Natural killer cell (primary cell): ENCODE measurements around the gene ANKRD13D. TPM values are rescaled to one million over a fixed set of nuclear protein-coding genes. Genes with fewer than 3 reads are reported as not detected.
A peak's percentile ranks its signal among the peaks of the same experiment; 100 is the strongest.

Experiments used
- ATAC-seq, 3 donors: fragments of 150-1000 bp in 2 of 3; fragments of 200-7000 bp in 1 of 3; cut with Tn5 transposase; 1 replicate in 1 of 3; 2 replicates in 2 of 3; pipeline ENCODE4 v1.10.0; 2021; ENCODE audit warnings: mild to moderate bottlenecking in 2 of 3, moderate library complexity in 2 of 3
- DNase-seq, 2 donors: peaks; one replicate each; pipeline versions ENCODE4 v3.0.0 to v3.0.0-alpha.2; 2013 to 2021; ENCODE audit warnings: mixed read lengths in 1 of 2
- H3K27ac ChIP-seq: one replicate; pipeline ENCODE4 v1.5.1; 2013; ENCODE audit warnings: mild to moderate bottlenecking, low read length
- H3K27me3 ChIP-seq: one replicate; pipeline ENCODE4 v1.6.1; 2013; ENCODE audit warnings: low read length; ENCODE audit not compliant: control insufficient read depth, insufficient read depth
- H3K36me3 ChIP-seq: one replicate; pipeline ENCODE4 v1.6.1; 2013; ENCODE audit warnings: low read length; ENCODE audit not compliant: control insufficient read depth, insufficient read depth
- H3K4me1 ChIP-seq: one replicate; pipeline ENCODE4 v1.6.1; 2013; ENCODE audit warnings: low read length; ENCODE audit not compliant: control insufficient read depth, insufficient read depth
- H3K4me3 ChIP-seq: one replicate; pipeline ENCODE4 v1.5.1; 2013; ENCODE audit warnings: low read length
- H3K9me3 ChIP-seq: one replicate; pipeline ENCODE4 v1.6.1; 2013; ENCODE audit warnings: low read length; ENCODE audit not compliant: control insufficient read depth, insufficient read depth
- H3K27ac Mint-ChIP-seq, 2 donors: one replicate each; pipeline ENCODE4 v1.8.0; 2022; ENCODE audit warnings: mild to moderate bottlenecking in 2 of 2, mixed read lengths in 2 of 2, moderate library complexity in 1 of 2
- H3K27me3 Mint-ChIP-seq, 2 donors: one replicate each; pipeline ENCODE4 v1.8.0; 2022; ENCODE audit warnings: low read depth in 2 of 2, mixed read lengths in 2 of 2
- H3K36me3 Mint-ChIP-seq: one replicate; pipeline ENCODE4 v1.8.0; 2022; ENCODE audit warnings: mixed read lengths
- H3K4me1 Mint-ChIP-seq, 2 donors: one replicate each; pipeline ENCODE4 v1.8.0; 2022; ENCODE audit warnings: mixed read lengths in 2 of 2
- H3K4me3 Mint-ChIP-seq: one replicate; pipeline ENCODE4 v1.8.0; 2022; ENCODE audit warnings: mild to moderate bottlenecking, moderate library complexity, mixed read lengths
- H3K9me3 Mint-ChIP-seq, 2 donors: one replicate each; pipeline ENCODE4 v1.8.0; 2022; ENCODE audit warnings: mixed read lengths in 2 of 2
- CTCF ChIP-seq: fragments of 200-600 bp; IDR thresholded peaks from one replicate; pipeline ENCODE4 v1.8.0; 2022; ENCODE audit warnings: antibody characterized with exemption
- WGBS: methylation state at CpG from one replicate; pipeline ENCODE4 v1.1.7; 2013; ENCODE audit warnings: missing lambda C conversion rate; ENCODE audit not compliant: insufficient coverage; 5-methylcytosine and 5-hydroxymethylcytosine counted together
- intact Hi-C: fragments of 100-400 bp; cut with micrococcal nuclease; formaldehyde crosslinking; loops from one replicate; pipeline ENCODE4 v1.14.2; 2022
- total RNA-seq, 4 donors: library from RNA; stranded (reverse); fragments of 120-200 nt in 1 of 4; gene quantifications; one replicate each; pipeline versions ENCODE4 v1.2.3 to v1.2.4, GENCODE V29; 2013 to 2022

Gene ANKRD13D
- total RNA-seq, 3 donors from 2014 or later (not counting 1 experiment from before 2014, with no cell fraction given): 212 to 316 (median 231) TPM

- Histone ChIP-seq H3K27me3 (no peaks in the 10 kb centered on the region), H3K9me3 (no peaks in the 10 kb centered on the region), H3K4me1 (peaks cover 23% of the 10 kb centered on the region), H3K4me3 (no peak overlapping the region), H3K36me3 (peaks cover 15% of the 10 kb centered on the region), H3K27ac (no peak overlapping the region)
- DNase-seq: no peak
- Mint-ChIP-seq H3K27me3 (no peaks in the 10 kb centered on the region), H3K9me3 (no peaks in the 10 kb centered on the region), H3K36me3 (no peaks in the 10 kb centered on the region), H3K4me1 (peaks cover 13 to 20% of the 10 kb centered on the region in 2 donors), H3K4me3 (no peak overlapping the region), H3K27ac (no peak overlapping the region)
- 95% methylated on average over 18 of the region's 18 CpGs for WGBS
- intact Hi-C loops: no loop called here
- no peak for ATAC-seq
- no peak for TF ChIP-seq CTCF
These were observed 22.0 kb downstream of the ANKRD13D start for GRCh38 chr11:67311051-67311555.

GRCh38 chr11:67311556-67312082 is 22.5 kb downstream of the ANKRD13D start:
- peaks cover 13 to 20% of the 10 kb centered on the region in 2 donors for H3K4me1 Mint-ChIP-seq
- Histone ChIP-seq H3K4me1 (peaks cover 28% of the 10 kb centered on the region), H3K4me3 (no peak overlapping the region), H3K27ac (no peak overlapping the region), H3K36me3 (peaks cover 15% of the 10 kb centered on the region), H3K9me3 (no peaks in the 10 kb centered on the region), H3K27me3 (no peaks in the 10 kb centered on the region)
- no peak for TF ChIP-seq CTCF
- WGBS: 84% methylated on average over 15 of the region's 15 CpGs
- intact Hi-C loops: no loop called here
- no peak overlapping the region for H3K4me3 Mint-ChIP-seq
- no peaks in the 10 kb centered on the region for H3K27me3 Mint-ChIP-seq
- H3K36me3 Mint-ChIP-seq: no peaks in the 10 kb centered on the region
- peak overlapping the region in 1 of 2 donors; percentile 24 for H3K27ac Mint-ChIP-seq
- peak in 1 of 2 donors; percentile 53 for DNase-seq
- H3K9me3 Mint-ChIP-seq: no peaks in the 10 kb centered on the region
- no peak for ATAC-seq

GRCh38 chr11:67312187-67313021 is 23.3 kb downstream of the ANKRD13D start:
- peaks cover 21 to 28% of the 10 kb centered on the region in 2 donors for H3K4me1 Mint-ChIP-seq
- Histone ChIP-seq H3K27me3 (no peaks in the 10 kb centered on the region), H3K27ac (peak overlapping the region; percentile 47), H3K9me3 (no peaks in the 10 kb centered on the region), H3K4me1 (peaks cover 34% of the 10 kb centered on the region), H3K36me3 (peaks cover 13% of the 10 kb centered on the region), H3K4me3 (no peak overlapping the region)
- peak overlapping the region; percentile 42 to 79 for H3K27ac Mint-ChIP-seq
- WGBS: 72% methylated on average over 20 of the region's 22 CpGs
- intact Hi-C loops: no loop called here
- no peak for TF ChIP-seq CTCF
- ATAC-seq: peak in 1 of 3 donors; percentile 51
- H3K27me3 Mint-ChIP-seq: no peaks in the 10 kb centered on the region
- no peaks in the 10 kb centered on the region for H3K36me3 Mint-ChIP-seq
- DNase-seq: peak in 1 of 2 donors; percentile 66
- H3K4me3 Mint-ChIP-seq: peak overlapping the region; percentile 13
- H3K9me3 Mint-ChIP-seq: no peaks in the 10 kb centered on the region
